ENCODE results near the gene ZNF391.
"Not testable (repeated sequence)": the region's sequence is repeated elsewhere in the genome, so short reads cannot be mapped to it uniquely, and the experiment has no call there.

The ZNF391 gene

GRCh38 chr6:27422651-27423332, 34.2 kb downstream of the ZNF391 start:
- DNase-seq (ENCODE audit: low read depth in 2 of 2): no peak

GRCh38 chr6:27424851-27425250, 36.3 kb downstream of the ZNF391 start:
- DNase-seq (ENCODE audit: low read depth in 2 of 2): not testable (repeated sequence)

- DNase-seq (ENCODE audit: low read depth in 2 of 2): no peak
Measured at GRCh38 chr6:27426045-27426620, 37.6 kb downstream of the ZNF391 start.

GRCh38 chr6:27428502-27428901, 39.9 kb downstream of the ZNF391 start:
- DNase-seq (ENCODE audit: low read depth in 2 of 2): no peak

- no peak for DNase-seq (ENCODE audit: low read depth in 2 of 2)
Measured at GRCh38 chr6:27428966-27429365, 40.4 kb downstream of the ZNF391 start.

GRCh38 chr6:27433714-27434113, 45.2 kb downstream of the ZNF391 start:
- DNase-seq (ENCODE audit: low read depth in 2 of 2): no peak

- DNase-seq (ENCODE audit: low read depth in 2 of 2): no peak
Measured at GRCh38 chr6:27439371-27439770, 50.8 kb downstream of the ZNF391 start.

- no peak for DNase-seq (ENCODE audit: low read depth in 2 of 2)
Measured at GRCh38 chr6:27441001-27441400, 52.4 kb downstream of the ZNF391 start.

- DNase-seq (ENCODE audit: low read depth in 2 of 2): no peak
Measured at GRCh38 chr6:27442932-27443331, 54.4 kb downstream of the ZNF391 start.

GRCh38 chr6:27448456-27448855, 59.9 kb downstream of the ZNF391 start:
- no peak for DNase-seq (ENCODE audit: low read depth in 2 of 2)

- no peak for DNase-seq (ENCODE audit: low read depth in 2 of 2)
Measured at GRCh38 chr6:27451660-27452390, 63.3 kb downstream of the ZNF391 start.

- DNase-seq (ENCODE audit: low read depth in 2 of 2): no peak
Measured at GRCh38 chr6:27452496-27452897, 63.9 kb downstream of the ZNF391 start.

Data from stimulated activated CD8-positive, alpha-beta memory T cell treated with anti-CD3 and anti-CD28 coated beads, Interleukin-7, amount 100 ng/mL, for 4 hours (primary cell).